Right cardiac atrium (tissue), 5 donors: Measurements from ENCODE around the gene ARHGAP10. TPM values are rescaled to one million over a fixed set of nuclear protein-coding genes. Genes with fewer than 3 reads are reported as not detected.
A peak's percentile ranks its signal among the peaks of the same experiment; 100 is the strongest.
"Not testable (repeated sequence)": the region's sequence is repeated elsewhere in the genome, so short reads cannot be mapped to it uniquely, and the experiment has no call there.

Source experiments
- ATAC-seq, 2 donors: fragments of 200-7000 bp; cut with Tn5 transposase; one replicate each; pipeline versions ENCODE4 v1.8.0 to v1.9.1; 2020; ENCODE audit warnings: moderate library complexity in 2 of 2, mild to moderate bottlenecking in 1 of 2
- DNase-seq, 3 donors: peaks; one replicate each; pipeline ENCODE4 v3.0.0-alpha.2; 2020
- H3K27ac ChIP-seq: one replicate; pipeline ENCODE4 v1.5.1; 2013; ENCODE audit warnings: mild to moderate bottlenecking, low read length, control low read depth, moderate library complexity
- H3K27me3 ChIP-seq: one replicate; pipeline ENCODE4 v1.6.1; 2013; ENCODE audit not compliant: control insufficient read depth, insufficient read depth
- H3K4me1 ChIP-seq: one replicate; pipeline ENCODE4 v1.6.1; 2013; ENCODE audit warnings: low read length; ENCODE audit not compliant: control insufficient read depth, insufficient read depth
- H3K4me3 ChIP-seq: one replicate; pipeline ENCODE4 v1.5.1; 2013; ENCODE audit warnings: low read length, control low read depth
- H3K9me3 ChIP-seq: one replicate; pipeline ENCODE4 v1.6.1; 2013; ENCODE audit warnings: low read length; ENCODE audit not compliant: control insufficient read depth
- WGBS: extraction: QIAGEN DNeasy Blood & Tissue Kit; methylation state at CpG from one replicate; pipeline ENCODE4 v1.1.7; 2013; 5-methylcytosine and 5-hydroxymethylcytosine counted together
- intact Hi-C, 4 donors: fragments of 100-400 bp; cut with DNase I; formaldehyde crosslinking; loops; one replicate each; pipeline versions ENCODE4 v1.11.0 to v1.14.0; 2022 to 2023
- polyA plus RNA-seq: library from polyadenylated mRNA; stranded (reverse); fragments of 200-250 nt; gene quantifications from one replicate; pipeline ENCODE4 v1.2.3, GENCODE V29; 2013
- total RNA-seq, 4 donors: library from RNA; stranded (reverse); fragmentation: NEBNext Ultra II Directional; extraction: Animal tissue kit (Norgen Biotek cat#: 25700); gene quantifications; one replicate each; pipeline ENCODE4 v1.2.1, GENCODE V29; 2021
- donor health status: healthy with polysubstance abuse.
- donor health status: DM: no; HTN: yes; CAD: no.
- donor health status: DM: no; HTN: no; CAD: no.
- donor health status: DM: no; HTN: yes; CAD: no; lungs with severe emphysema.
- donor health status: DM: yes; HTN: yes; CAD: no.

ARHGAP10 gene
- total and polyA plus RNA-seq, 5 donors, result 36.7 to 54.1 (median 47.3) TPM

- H3K9me3 ChIP-seq, result no peaks in the 10 kb centered on the region
- H3K4me1 ChIP-seq, result peaks cover 7% of the 10 kb centered on the region
- no peak for DNase-seq
- H3K27me3 ChIP-seq, result no peaks in the 10 kb centered on the region
- no peak overlapping the region for H3K4me3 ChIP-seq
- no peak overlapping the region for H3K27ac ChIP-seq
- no peak for ATAC-seq
- 71% methylated on average over 5 of the region's 5 CpGs for WGBS
- intact Hi-C loops, result no loop called here
These were observed 63.0 kb downstream of the ARHGAP10 start for GRCh38 chr4:147794787-147795413.

GRCh38 chr4:147799057-147799456, 67.2 kb downstream of the ARHGAP10 start:
- H3K27ac ChIP-seq, result not testable (repeated sequence)

GRCh38 chr4:147799986-147800555, 68.2 kb downstream of the ARHGAP10 start:
- DNase-seq, result peak in 1 of 3 donors; percentile 35
- Histone ChIP-seq H3K4me3 (no peak overlapping the region), H3K4me1 (peaks cover 11% of the 10 kb centered on the region), H3K9me3 (no peaks in the 10 kb centered on the region), H3K27ac (peak overlapping the region; percentile 42), H3K27me3 (no peaks in the 10 kb centered on the region)
- 81% methylated on average over 7 of the region's 7 CpGs for WGBS
- intact Hi-C loops, result no loop called here
- no peak for ATAC-seq

More at GRCh38 chr4:147799057-147799456, 67.2 kb downstream of the ARHGAP10 start:
- WGBS, result 78% methylated on average over 4 of the region's 4 CpGs
- DNase-seq, H3K27me3 ChIP-seq, intact Hi-C loops, H3K4me3 ChIP-seq, ATAC-seq, H3K9me3 ChIP-seq: not testable (repeated sequence)
- H3K4me1 ChIP-seq, result peaks cover 11% of the 10 kb centered on the region

DNA sequence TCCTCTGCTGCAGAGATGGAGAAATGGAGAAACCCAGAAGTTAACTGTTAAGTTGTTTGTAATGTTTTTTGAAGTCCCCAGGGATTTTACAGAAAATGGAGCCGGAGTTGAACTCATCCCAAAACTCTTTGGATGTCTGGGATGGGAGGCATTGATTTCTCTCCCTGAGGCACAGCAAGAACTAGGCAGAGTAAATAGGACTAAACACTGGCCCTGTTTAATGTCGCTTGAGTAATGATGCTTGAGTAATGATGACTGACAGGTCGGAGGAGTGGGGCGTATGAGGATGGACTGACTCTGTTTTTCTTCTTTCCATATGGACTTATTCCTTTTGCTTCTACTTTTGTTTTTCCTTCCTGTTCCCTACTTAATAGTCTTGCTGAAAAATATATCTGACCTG, 69.9 kb downstream of the ARHGAP10 start:
- 84% methylated on average over 4 of the region's 4 CpGs for WGBS
- no peak overlapping the region for H3K27ac ChIP-seq
- H3K4me1 ChIP-seq, result peaks cover 12% of the 10 kb centered on the region

GRCh38 chr4:147802346-147802745, 70.5 kb downstream of the ARHGAP10 start:
- no peak overlapping the region for H3K27ac ChIP-seq
- no peaks in the 10 kb centered on the region for H3K27me3 ChIP-seq
- intact Hi-C loops, result no loop called here
- no peak for DNase-seq
- H3K9me3 ChIP-seq, result no peaks in the 10 kb centered on the region
- no peak overlapping the region for H3K4me3 ChIP-seq
- ATAC-seq, result peak in 1 of 2 donors; percentile 29
- WGBS, result 79% methylated on average over 2 of the region's 2 CpGs
- peaks cover 12% of the 10 kb centered on the region for H3K4me1 ChIP-seq

More for the DNA sequence above, 69.9 kb downstream of the ARHGAP10 start:
- Histone ChIP-seq H3K9me3 (no peaks in the 10 kb centered on the region), H3K4me3 (no peak overlapping the region), H3K27me3 (no peaks in the 10 kb centered on the region)
- ATAC-seq (no peak), DNase-seq (no peak)
- intact Hi-C loops, result no loop called here

DNA sequence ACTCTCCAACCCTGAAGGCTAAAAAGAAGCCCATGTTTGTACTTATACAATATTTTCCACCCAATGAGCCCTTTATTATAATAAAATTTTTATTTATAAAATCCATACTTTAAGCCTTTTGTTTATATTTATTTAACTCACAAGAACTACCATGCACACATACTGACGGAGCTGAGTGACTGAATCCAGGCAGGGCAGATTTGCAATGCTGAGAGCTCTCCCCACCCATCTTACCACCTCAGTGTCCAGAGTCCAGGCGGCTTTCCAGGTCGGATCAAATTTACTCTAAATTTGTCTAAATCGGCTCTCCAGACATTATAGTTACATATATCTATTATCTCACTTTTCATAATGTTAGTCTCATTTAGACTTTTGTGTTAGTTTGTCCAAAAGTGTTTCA, 74.1 kb downstream of the ARHGAP10 start:
- H3K4me1 ChIP-seq, result peaks cover 18% of the 10 kb centered on the region
- WGBS, result 93% methylated on average over 4 of the region's 4 CpGs
- ATAC-seq, result no peak
- H3K27ac ChIP-seq, result no peak overlapping the region
- no peaks in the 10 kb centered on the region for H3K27me3 ChIP-seq
- no peak overlapping the region for H3K4me3 ChIP-seq
- no peaks in the 10 kb centered on the region for H3K9me3 ChIP-seq
- no peak for DNase-seq
- intact Hi-C loops, result no loop called here

DNA sequence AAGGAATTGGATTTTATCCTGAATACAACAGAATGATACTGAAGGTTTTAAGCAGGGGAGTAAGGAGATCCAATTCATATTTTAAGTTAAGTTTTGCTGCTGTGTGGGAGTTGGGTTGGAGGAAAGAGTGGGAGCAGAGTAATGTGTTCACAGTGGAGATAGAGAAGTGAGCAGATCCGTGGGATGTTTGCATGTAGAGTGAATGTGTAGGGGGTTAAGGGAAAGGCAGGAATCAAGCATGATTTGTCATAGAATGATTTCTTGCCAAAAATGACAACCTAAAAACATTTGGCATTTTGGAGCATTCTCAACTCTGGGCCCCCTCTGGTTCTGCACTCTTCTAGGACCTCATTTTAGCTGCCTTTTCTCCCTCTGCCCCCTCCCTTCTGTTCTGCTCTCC, 76.6 kb downstream of the ARHGAP10 start:
- 27% methylated on average over 1 of the region's 1 CpG for WGBS
- no peak overlapping the region for H3K27ac ChIP-seq
- H3K4me1 ChIP-seq, result peaks cover 20% of the 10 kb centered on the region
- intact Hi-C loops, result no loop called here
- H3K9me3 ChIP-seq, result no peaks in the 10 kb centered on the region
- no peaks in the 10 kb centered on the region for H3K27me3 ChIP-seq
- ATAC-seq (no peak), DNase-seq (no peak)
- H3K4me3 ChIP-seq, result no peak overlapping the region

- Histone ChIP-seq H3K9me3 (no peaks in the 10 kb centered on the region), H3K4me3 (no peak overlapping the region), H3K27me3 (no peaks in the 10 kb centered on the region), H3K27ac (no peak overlapping the region), H3K4me1 (peaks cover 23% of the 10 kb centered on the region)
- 43% methylated on average over 3 of the region's 3 CpGs for WGBS
- intact Hi-C loops, result no loop called here
- DNase-seq (no peak), ATAC-seq (no peak)
These were observed 77.3 kb downstream of the ARHGAP10 start for GRCh38 chr4:147809211-147809610.

- Histone ChIP-seq H3K4me1 (peaks cover 23% of the 10 kb centered on the region), H3K27me3 (no peaks in the 10 kb centered on the region), H3K4me3 (no peak overlapping the region), H3K27ac (peak overlapping the region; percentile 3), H3K9me3 (no peaks in the 10 kb centered on the region)
- no peak for DNase-seq
- WGBS, result 88% methylated on average over 6 of the region's 6 CpGs
- intact Hi-C loops, result no loop called here
- ATAC-seq, result no peak
These were observed 80.0 kb downstream of the ARHGAP10 start for GRCh38 chr4:147811878-147812277.

DNA sequence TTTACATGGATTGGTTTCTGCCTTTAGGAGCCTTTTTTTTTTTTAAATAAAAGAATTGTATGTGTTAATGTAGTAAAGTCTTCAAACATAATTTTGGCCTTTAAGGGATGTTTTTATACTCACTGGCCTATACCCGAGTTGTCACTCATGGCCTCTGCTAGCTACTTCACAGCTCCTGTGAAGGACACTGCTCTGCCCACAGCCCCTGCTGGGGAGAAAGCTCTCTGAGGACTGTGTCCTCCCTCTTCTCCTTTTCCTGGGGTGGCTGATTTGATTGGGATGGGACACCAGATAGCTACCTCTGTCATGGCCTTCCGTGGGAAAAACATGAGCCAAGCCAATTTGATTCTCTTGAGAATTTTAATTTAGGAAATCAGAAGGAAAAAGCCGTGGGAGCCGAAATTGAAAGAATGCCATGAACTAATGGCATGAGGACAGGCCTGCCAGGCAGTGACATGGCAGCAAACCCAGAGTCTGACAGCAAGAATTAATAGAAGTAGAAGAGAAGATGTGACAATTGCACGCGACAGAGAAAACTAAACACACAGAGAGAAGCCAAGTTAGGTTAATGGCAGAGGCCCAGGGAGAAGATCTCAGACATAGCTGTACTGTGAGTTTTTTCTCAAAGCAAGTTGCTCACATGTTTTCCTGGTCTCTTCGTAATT, 81.4 kb downstream of the ARHGAP10 start:
- ATAC-seq, result peak; percentile 41 to 56
- no peaks in the 10 kb centered on the region for H3K27me3 ChIP-seq
- intact Hi-C loops, result no loop called here
- H3K9me3 ChIP-seq, result no peaks in the 10 kb centered on the region
- peak overlapping the region; percentile 18 for H3K4me3 ChIP-seq
- peak in 1 of 3 donors; percentile 44 for DNase-seq
- H3K4me1 ChIP-seq, result peaks cover 23% of the 10 kb centered on the region
- WGBS, result 32% methylated on average over 7 of the region's 7 CpGs
- H3K27ac ChIP-seq, result peak overlapping the region; percentile 95

GRCh38 chr4:147813973-147814372, 82.1 kb downstream of the ARHGAP10 start:
- Histone ChIP-seq H3K4me1 (peaks cover 17% of the 10 kb centered on the region), H3K27ac (peak overlapping the region; percentile 89), H3K9me3 (no peaks in the 10 kb centered on the region), H3K4me3 (no peak overlapping the region), H3K27me3 (no peaks in the 10 kb centered on the region)
- ATAC-seq (no peak), DNase-seq (no peak)
- WGBS, result 50% methylated on average over 6 of the region's 6 CpGs
- intact Hi-C loops, result no loop called here
